Natural killer cell (primary cell): ENCODE data around the gene KRT26. TPM values are rescaled to one million over a fixed set of nuclear protein-coding genes. Genes with fewer than 3 reads are reported as not detected.

Source experiments
- ATAC-seq, 3 donors: fragments of 150-1000 bp in 2 of 3; fragments of 200-7000 bp in 1 of 3; cut with Tn5 transposase; 1 replicate in 1 of 3; 2 replicates in 2 of 3; pipeline ENCODE4 v1.10.0; 2021; ENCODE audit warnings: mild to moderate bottlenecking in 2 of 3, moderate library complexity in 2 of 3
- DNase-seq, 2 donors: peaks; one replicate each; pipeline versions ENCODE4 v3.0.0 to v3.0.0-alpha.2; 2013 to 2021; ENCODE audit warnings: mixed read lengths in 1 of 2
- H3K27ac ChIP-seq: one replicate; pipeline ENCODE4 v1.5.1; 2013; ENCODE audit warnings: mild to moderate bottlenecking, low read length
- H3K27me3 ChIP-seq: one replicate; pipeline ENCODE4 v1.6.1; 2013; ENCODE audit warnings: low read length; ENCODE audit not compliant: control insufficient read depth, insufficient read depth
- H3K36me3 ChIP-seq: one replicate; pipeline ENCODE4 v1.6.1; 2013; ENCODE audit warnings: low read length; ENCODE audit not compliant: control insufficient read depth, insufficient read depth
- H3K4me1 ChIP-seq: one replicate; pipeline ENCODE4 v1.6.1; 2013; ENCODE audit warnings: low read length; ENCODE audit not compliant: control insufficient read depth, insufficient read depth
- H3K4me3 ChIP-seq: one replicate; pipeline ENCODE4 v1.5.1; 2013; ENCODE audit warnings: low read length
- H3K9me3 ChIP-seq: one replicate; pipeline ENCODE4 v1.6.1; 2013; ENCODE audit warnings: low read length; ENCODE audit not compliant: control insufficient read depth, insufficient read depth
- H3K27ac Mint-ChIP-seq, 2 donors: one replicate each; pipeline ENCODE4 v1.8.0; 2022; ENCODE audit warnings: mild to moderate bottlenecking in 2 of 2, mixed read lengths in 2 of 2, moderate library complexity in 1 of 2
- H3K27me3 Mint-ChIP-seq, 2 donors: one replicate each; pipeline ENCODE4 v1.8.0; 2022; ENCODE audit warnings: low read depth in 2 of 2, mixed read lengths in 2 of 2
- H3K36me3 Mint-ChIP-seq: one replicate; pipeline ENCODE4 v1.8.0; 2022; ENCODE audit warnings: mixed read lengths
- H3K4me1 Mint-ChIP-seq, 2 donors: one replicate each; pipeline ENCODE4 v1.8.0; 2022; ENCODE audit warnings: mixed read lengths in 2 of 2
- H3K4me3 Mint-ChIP-seq: one replicate; pipeline ENCODE4 v1.8.0; 2022; ENCODE audit warnings: mild to moderate bottlenecking, moderate library complexity, mixed read lengths
- H3K9me3 Mint-ChIP-seq, 2 donors: one replicate each; pipeline ENCODE4 v1.8.0; 2022; ENCODE audit warnings: mixed read lengths in 2 of 2
- WGBS: methylation state at CpG from one replicate; pipeline ENCODE4 v1.1.7; 2013; ENCODE audit warnings: missing lambda C conversion rate; ENCODE audit not compliant: insufficient coverage; 5-methylcytosine and 5-hydroxymethylcytosine counted together
- intact Hi-C: fragments of 100-400 bp; cut with micrococcal nuclease; formaldehyde crosslinking; loops from one replicate; pipeline ENCODE4 v1.14.2; 2022
- total RNA-seq, 4 donors: library from RNA; stranded (reverse); fragments of 120-200 nt in 1 of 4; gene quantifications; one replicate each; pipeline versions ENCODE4 v1.2.3 to v1.2.4, GENCODE V29; 2013 to 2022
- TF ChIP-seq, protein P1 (sequence below): fragments of 200-600 bp; IDR thresholded peaks from one replicate; pipeline ENCODE4 v1.8.0; 2022; ENCODE audit warnings: antibody characterized with exemption

The KRT26 gene
- total RNA-seq, 3 donors from 2014 or later (not counting 1 experiment from before 2014, with no cell fraction given), result not detected

DNA sequence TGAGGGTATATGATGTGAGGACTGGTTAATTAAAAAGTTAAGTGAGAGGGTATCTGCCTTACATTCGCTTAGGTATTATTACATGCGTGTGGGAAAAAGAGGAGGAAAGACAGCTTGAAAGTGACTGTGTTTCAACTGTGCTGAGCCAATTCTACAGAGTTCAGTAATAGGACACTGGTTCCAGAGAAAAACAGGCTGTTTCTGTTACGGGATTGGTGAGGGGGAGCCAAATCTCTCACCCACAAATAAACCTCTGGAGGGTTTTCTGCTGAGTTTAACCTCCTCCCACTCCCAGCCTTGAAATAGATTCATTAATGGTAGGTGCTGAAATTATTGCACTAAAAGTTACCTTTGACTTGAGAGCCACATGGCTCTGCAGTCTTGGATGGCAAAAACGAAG is 3.9 kb upstream of the KRT26 start:
- no peaks in the 10 kb centered on the region for H3K9me3 ChIP-seq
- 87% methylated on average over 3 of the region's 4 CpGs for WGBS
- no peak overlapping the region for H3K27ac Mint-ChIP-seq
- no peaks in the 10 kb centered on the region for H3K9me3 Mint-ChIP-seq
- no peak overlapping the region for H3K27ac ChIP-seq
- intact Hi-C loops, result no loop called here
- peaks cover 5% of the 10 kb centered on the region for H3K4me1 ChIP-seq
- TF ChIP-seq, protein P1, sequence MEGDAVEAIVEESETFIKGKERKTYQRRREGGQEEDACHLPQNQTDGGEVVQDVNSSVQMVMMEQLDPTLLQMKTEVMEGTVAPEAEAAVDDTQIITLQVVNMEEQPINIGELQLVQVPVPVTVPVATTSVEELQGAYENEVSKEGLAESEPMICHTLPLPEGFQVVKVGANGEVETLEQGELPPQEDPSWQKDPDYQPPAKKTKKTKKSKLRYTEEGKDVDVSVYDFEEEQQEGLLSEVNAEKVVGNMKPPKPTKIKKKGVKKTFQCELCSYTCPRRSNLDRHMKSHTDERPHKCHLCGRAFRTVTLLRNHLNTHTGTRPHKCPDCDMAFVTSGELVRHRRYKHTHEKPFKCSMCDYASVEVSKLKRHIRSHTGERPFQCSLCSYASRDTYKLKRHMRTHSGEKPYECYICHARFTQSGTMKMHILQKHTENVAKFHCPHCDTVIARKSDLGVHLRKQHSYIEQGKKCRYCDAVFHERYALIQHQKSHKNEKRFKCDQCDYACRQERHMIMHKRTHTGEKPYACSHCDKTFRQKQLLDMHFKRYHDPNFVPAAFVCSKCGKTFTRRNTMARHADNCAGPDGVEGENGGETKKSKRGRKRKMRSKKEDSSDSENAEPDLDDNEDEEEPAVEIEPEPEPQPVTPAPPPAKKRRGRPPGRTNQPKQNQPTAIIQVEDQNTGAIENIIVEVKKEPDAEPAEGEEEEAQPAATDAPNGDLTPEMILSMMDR, result no peak
- no peak overlapping the region for H3K4me3 ChIP-seq
- H3K27me3 Mint-ChIP-seq, result peaks cover 35 to 73% of the 10 kb centered on the region in 2 donors
- ATAC-seq (no peak), DNase-seq (no peak)
- peaks cover 30% of the 10 kb centered on the region for H3K27me3 ChIP-seq
- no peaks in the 10 kb centered on the region for H3K4me1 Mint-ChIP-seq
- no peaks in the 10 kb centered on the region for H3K36me3 Mint-ChIP-seq
- H3K36me3 ChIP-seq, result no peaks in the 10 kb centered on the region
- no peak overlapping the region for H3K4me3 Mint-ChIP-seq

DNA sequence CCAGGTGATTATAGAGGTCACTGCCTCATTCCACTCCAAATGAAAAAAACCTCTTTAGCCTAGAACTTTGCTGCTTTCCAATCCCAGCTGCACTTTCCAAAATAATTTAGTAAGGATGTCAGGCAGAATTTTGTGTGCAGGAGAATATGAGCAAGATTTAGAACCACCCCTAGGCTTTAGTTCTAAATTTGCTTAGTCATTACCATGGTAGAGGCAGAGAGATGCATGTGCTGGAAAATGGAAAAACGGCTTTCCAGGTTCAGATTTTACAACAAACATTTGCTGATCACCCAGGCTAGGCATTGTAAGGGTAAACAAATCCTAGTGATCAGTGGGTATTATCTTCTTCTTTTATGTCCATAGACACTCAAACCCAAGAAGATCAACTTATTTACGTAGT is 6.3 kb downstream of the KRT26 start:
- Mint-ChIP-seq H3K9me3 (peaks cover 9% of the 10 kb centered on the region in 2 donors), H3K27me3 (peaks cover 9 to 38% of the 10 kb centered on the region in 2 donors), H3K4me1 (no peaks in the 10 kb centered on the region), H3K36me3 (peaks cover 14% of the 10 kb centered on the region), H3K27ac (no peak overlapping the region), H3K4me3 (no peak overlapping the region)
- DNase-seq (no peak), ATAC-seq (no peak)
- peaks cover 17% of the 10 kb centered on the region for H3K27me3 ChIP-seq
- H3K36me3 ChIP-seq, result no peaks in the 10 kb centered on the region
- no peak overlapping the region for H3K27ac ChIP-seq
- H3K9me3 ChIP-seq, result peaks cover 12% of the 10 kb centered on the region
- H3K4me1 ChIP-seq, result no peaks in the 10 kb centered on the region
- intact Hi-C loops, result no loop called here
- TF ChIP-seq, protein P1, result no peak
- WGBS, result 67% methylated on average over 1 of the region's 2 CpGs
- no peak overlapping the region for H3K4me3 ChIP-seq

DNA sequence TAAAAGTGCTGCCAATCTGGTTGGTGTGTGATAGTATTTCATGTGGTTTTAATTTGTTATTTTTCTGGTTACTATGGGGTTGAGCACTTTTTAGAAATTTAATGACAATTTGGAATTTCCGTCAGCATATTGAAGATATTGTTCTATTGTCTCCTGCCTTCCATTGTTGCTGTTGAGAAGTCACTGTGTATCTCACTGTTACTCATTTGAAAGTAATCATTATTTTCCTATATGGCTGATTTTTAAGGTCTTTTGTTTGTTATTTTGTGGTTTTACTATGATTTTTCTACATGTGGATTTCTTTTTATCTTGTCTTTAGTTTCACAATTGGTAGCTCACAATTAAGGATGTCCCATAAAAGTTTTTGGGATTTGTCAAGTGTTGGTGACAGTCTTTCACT is 8.2 kb downstream of the KRT26 start:
- H3K36me3 ChIP-seq, result no peaks in the 10 kb centered on the region
- no peak overlapping the region for H3K27ac Mint-ChIP-seq
- DNase-seq (no peak), ATAC-seq (no peak)
- no peak overlapping the region for H3K4me3 ChIP-seq
- intact Hi-C loops, result no loop called here
- peaks cover 18 to 56% of the 10 kb centered on the region in 2 donors for H3K27me3 Mint-ChIP-seq
- no peaks in the 10 kb centered on the region for H3K4me1 ChIP-seq
- peaks cover 19% of the 10 kb centered on the region for H3K27me3 ChIP-seq
- H3K9me3 Mint-ChIP-seq, result peaks cover 19 to 24% of the 10 kb centered on the region in 2 donors
- TF ChIP-seq, protein P1, result no peak
- H3K36me3 Mint-ChIP-seq, result peaks cover 33% of the 10 kb centered on the region
- no peaks in the 10 kb centered on the region for H3K4me1 Mint-ChIP-seq
- WGBS, result no CpG with 5 or more reads among the region's 1 CpG
- H3K9me3 ChIP-seq, result peaks cover 16% of the 10 kb centered on the region
- H3K27ac ChIP-seq, result no peak overlapping the region
- H3K4me3 Mint-ChIP-seq, result no peak overlapping the region
